ENCODE data around the gene HSD17B3. TPM values are rescaled to one million over a fixed set of nuclear protein-coding genes. Genes with fewer than 3 reads are reported as not detected.

HSD17B3 gene
- total and polyA plus RNA-seq, 2 donors (not counting 3 experiments of a cell fraction or from before 2014, with no cell fraction given), result 0.46 TPM; not detected in 1

DNA sequence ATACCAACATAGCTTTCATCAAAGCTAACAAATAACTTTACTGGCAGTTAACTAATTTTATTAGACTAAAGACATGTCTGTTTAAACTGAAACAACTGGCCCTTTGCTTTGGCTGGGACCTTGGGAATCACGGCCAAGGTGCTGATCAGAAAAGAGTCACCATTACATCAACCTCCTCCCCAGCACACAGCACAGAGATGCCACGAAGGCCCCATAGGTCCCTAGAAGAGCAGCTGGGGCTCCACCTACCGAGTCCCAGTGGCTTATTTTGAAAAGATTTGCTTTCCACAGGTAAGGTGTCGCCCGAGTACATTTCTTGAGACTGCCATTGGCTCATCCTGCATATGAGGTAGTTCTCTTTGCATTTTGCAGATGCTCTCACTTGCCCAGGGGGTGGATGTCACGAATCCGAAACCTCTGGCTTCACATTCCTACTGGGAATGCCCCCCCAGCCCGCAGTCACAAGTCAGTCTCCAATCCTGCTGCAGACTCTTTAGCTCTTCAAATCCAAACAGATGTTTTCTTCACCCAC lies 18.8 kb upstream of the HSD17B3 start:
- no peaks in the 10 kb centered on the region for H3K27me3 ChIP-seq (ENCODE audit: control insufficient read depth in 2 of 2, insufficient read depth in 2 of 2, low read length in 2 of 2)
- H3K4me1 ChIP-seq (ENCODE audit: control insufficient read depth, extremely low read depth, insufficient read depth, low read length), result no peaks in the 10 kb centered on the region
- no peaks in the 10 kb centered on the region for H3K79me2 ChIP-seq (ENCODE audit: control insufficient read depth, insufficient read depth, low read length)
- H3K4me2 ChIP-seq (ENCODE audit: insufficient read depth, low read length), result no peak overlapping the region
- ChIA-PET CTCF (interaction anchor here (1.6 kb wide), 1 partner anchor 88 kb away, joined by 6 read pairs; no protein-coding TSS in a partner anchor), POLR2A (no interaction called here)
- H3K9me3 ChIP-seq (replicated peaks; ENCODE audit: control insufficient read depth, insufficient read depth, low read length), result no peaks in the 10 kb centered on the region
- intact Hi-C loops (cut with micrococcal nuclease) (no loop called here), dilution Hi-C loops (cut with MboI; ENCODE audit: extremely low pct_ligation_motif_present, low sequenced_read_pairs) (no loop called here)
- H4K20me1 ChIP-seq (replicated peaks; ENCODE audit: control insufficient read depth, extremely low read depth, insufficient read depth, low read length), result no peaks in the 10 kb centered on the region
- no peak overlapping the region for H3K27ac ChIP-seq (ENCODE audit: insufficient read depth, low read depth, low read length)
- no peaks in the 10 kb centered on the region for H3K36me3 ChIP-seq (ENCODE audit: control insufficient read depth in 2 of 2, extremely low read depth in 1 of 2, insufficient read depth in 2 of 2, low read length in 2 of 2)
- DNase-seq (ENCODE audit: low read depth, low spot score), result no peak
- TF ChIP-seq EZH2 (IDR thresholded peaks at IDR 0.05; ENCODE audit: borderline replicate concordance, low read depth, low read length, severe bottlenecking) (no peak), MYC (IDR thresholded peaks at IDR 0.05; ENCODE audit: low read depth, low read length) (no peak), JUN (IDR thresholded peaks at IDR 0.05; ENCODE audit: borderline replicate concordance, insufficient read depth, insufficient read length, low read depth) (no peak), CTCF (IDR thresholded peaks at IDR 0.05; ENCODE audit: extremely low read depth in 1 of 2, insufficient read depth in 1 of 2, low read depth in 1 of 2, low read length in 2 of 2) (no peak), POLR2A (IDR thresholded peaks at IDR 0.05; ENCODE audit: low read depth, low read length) (no peak), GATA2 (IDR thresholded peaks at IDR 0.05; ENCODE audit: insufficient read depth, insufficient read length, low read depth, low read length) (no peak), FOS (IDR thresholded peaks at IDR 0.05; ENCODE audit: borderline replicate concordance, insufficient read depth, low read length) (no peak), MAX (IDR thresholded peaks at IDR 0.05; ENCODE audit: insufficient read depth, insufficient read length) (no peak), POLR2AphosphoS5 (IDR thresholded peaks at IDR 0.05; ENCODE audit: insufficient read depth, low read depth, low read length) (no peak)
- H3K9ac ChIP-seq (replicated peaks; ENCODE audit: extremely low read depth, insufficient read depth, low read length), result no peak overlapping the region
- H3K4me3 ChIP-seq (replicated peaks in 1 of 3; ENCODE audit: insufficient read depth in 1 of 3, low read depth in 1 of 3, low read length in 3 of 3), result no peak overlapping the region
- BruUV-seq (replicated peaks), result no TSS peak
- H2AFZ ChIP-seq (ENCODE audit: low read depth, low read length), result no peak overlapping the region
- no peaks in the 10 kb centered on the region for H3K9me1 ChIP-seq (replicated peaks; ENCODE audit: control insufficient read depth, extremely low read depth, insufficient read depth, low read length)
- FAIRE-seq, result no peak

Data from endothelial cell of umbilical vein (primary cell).